Measurements from ENCODE around the gene SNAI3.

SNAI3 gene

DNA sequence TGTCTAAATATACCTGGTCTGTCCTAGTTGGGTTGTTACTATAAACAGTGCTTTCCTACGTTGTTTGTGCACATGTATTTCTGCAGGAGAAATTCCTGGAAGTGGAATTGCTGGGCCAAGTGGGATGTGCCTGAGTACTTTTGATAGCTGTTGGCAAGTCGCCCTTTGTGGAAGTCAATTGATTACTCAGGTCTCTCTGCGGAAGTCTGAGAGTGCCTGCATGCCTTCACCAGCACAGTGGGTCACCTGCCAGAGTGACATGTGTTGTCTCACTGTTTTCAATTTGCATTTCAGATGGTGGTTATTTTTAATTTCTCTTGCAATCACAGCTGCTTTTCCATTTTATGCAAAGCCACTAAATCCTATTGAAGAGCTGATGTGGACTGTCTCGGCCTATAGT lies 21.2 kb downstream of the SNAI3 start:
- ChIA-PET POLR2A (no interaction called here), CTCF (interaction anchor here (0.9 to 2.0 kb wide), 2 partner anchors 11 to 20 kb away, joined by 3 to 6 read pairs; no protein-coding TSS in a partner anchor)
- TF ChIP-seq, protein P1, sequence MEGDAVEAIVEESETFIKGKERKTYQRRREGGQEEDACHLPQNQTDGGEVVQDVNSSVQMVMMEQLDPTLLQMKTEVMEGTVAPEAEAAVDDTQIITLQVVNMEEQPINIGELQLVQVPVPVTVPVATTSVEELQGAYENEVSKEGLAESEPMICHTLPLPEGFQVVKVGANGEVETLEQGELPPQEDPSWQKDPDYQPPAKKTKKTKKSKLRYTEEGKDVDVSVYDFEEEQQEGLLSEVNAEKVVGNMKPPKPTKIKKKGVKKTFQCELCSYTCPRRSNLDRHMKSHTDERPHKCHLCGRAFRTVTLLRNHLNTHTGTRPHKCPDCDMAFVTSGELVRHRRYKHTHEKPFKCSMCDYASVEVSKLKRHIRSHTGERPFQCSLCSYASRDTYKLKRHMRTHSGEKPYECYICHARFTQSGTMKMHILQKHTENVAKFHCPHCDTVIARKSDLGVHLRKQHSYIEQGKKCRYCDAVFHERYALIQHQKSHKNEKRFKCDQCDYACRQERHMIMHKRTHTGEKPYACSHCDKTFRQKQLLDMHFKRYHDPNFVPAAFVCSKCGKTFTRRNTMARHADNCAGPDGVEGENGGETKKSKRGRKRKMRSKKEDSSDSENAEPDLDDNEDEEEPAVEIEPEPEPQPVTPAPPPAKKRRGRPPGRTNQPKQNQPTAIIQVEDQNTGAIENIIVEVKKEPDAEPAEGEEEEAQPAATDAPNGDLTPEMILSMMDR (IDR thresholded peaks at IDR 0.05; ENCODE audit: insufficient read depth, low read length, missing control alignments) = no peak
- H3K4me3 ChIP-seq (ENCODE audit: low read depth, low read length) = no peak overlapping the region
- DNase-seq (ENCODE audit: low read depth, low spot score) = no peak

DNA sequence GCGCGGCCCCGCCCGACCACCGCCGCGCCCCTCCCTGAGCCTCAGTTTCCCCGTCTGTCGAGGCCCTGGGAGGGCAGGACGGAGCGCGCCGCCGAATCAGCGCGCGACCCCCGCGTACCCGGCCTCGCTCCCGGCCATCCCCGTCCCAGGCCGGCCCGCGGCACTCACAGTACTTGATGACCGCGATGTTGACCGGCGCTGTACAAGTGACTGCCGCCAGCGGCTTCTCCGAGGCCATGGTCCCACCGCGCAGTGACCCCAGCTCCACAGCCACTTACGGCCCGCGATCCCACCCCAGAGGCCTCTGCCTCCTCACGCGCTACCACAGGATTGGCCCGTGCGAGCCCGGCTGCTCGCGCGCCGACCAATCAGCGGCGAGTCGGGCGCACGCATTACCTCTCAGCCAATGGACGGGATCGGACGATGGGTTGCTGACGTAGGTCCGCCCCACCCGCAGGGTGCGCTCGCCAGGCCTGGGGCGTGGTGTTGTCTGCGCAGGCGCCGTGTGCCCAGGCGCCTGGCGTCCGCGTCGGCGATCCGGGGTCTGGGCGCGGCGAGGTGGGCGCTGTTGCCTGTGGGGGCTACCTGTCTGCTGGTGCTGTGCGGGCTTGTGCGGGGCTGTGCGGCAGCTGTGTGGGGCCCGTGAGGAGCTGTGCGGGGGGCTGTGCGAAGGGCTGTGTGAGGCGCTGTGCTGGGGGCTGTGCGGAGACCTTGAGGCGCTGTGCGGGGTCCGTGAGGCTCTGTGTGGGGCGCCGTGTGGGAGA lies 23.3 kb downstream of the SNAI3 start, which contains the start of gene MVD:
MVD (minus strand) TSS at position 249 of the 764 bp plus-strand sequence; CDS start at position 238, 11 bp downstream.
- H3K4me3 ChIP-seq (ENCODE audit: low read depth, low read length) = peak within 1 kb of the TSS; percentile 98
- CTCF ChIA-PET = interaction anchor here (1.2 to 2.0 kb wide), 5 partner anchors 10 to 195 kb away, joined by 3 to 6 read pairs (median 3); no protein-coding TSS in a partner anchor
- TF ChIP-seq, protein P1 (IDR thresholded peaks at IDR 0.05; ENCODE audit: insufficient read depth, low read length, missing control alignments) = no peak
- POLR2A ChIA-PET = interaction anchor here (0.6 to 1.1 kb wide), 5 partner anchors 13 to 195 kb away, joined by 3 read pairs; no protein-coding TSS in a partner anchor
- peak; percentile 77 for DNase-seq (ENCODE audit: low read depth, low spot score)

DNA sequence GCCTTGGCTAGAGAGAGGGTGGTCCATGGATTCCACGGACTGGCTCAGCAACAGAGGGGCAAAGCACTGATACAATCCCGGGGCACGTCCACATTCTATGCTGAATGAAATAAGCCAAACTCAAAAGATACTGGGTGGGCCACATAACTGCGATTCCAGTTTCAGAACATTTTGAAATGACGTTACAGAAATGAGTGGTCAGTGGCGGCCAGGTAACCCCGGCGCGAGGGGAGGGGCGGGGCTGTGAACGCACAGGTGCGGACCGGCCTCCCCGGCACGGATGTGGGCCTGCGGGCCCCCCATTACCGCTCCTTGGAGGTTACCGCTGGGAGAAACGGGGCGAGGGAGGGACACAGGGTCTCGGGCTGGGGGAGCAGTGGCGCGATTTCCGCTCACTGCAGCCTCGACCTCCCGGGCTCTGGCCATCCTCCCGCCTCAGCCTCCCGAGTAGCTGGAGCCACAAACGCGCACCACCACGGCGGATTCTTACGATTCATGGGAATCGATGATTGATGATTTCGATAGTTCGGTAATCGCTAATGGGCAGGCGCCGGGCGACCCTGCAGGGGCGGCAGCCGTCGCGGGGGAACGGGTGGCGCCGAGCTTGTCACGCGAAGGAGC lies 24.0 kb downstream of the SNAI3 start:
- ChIA-PET POLR2A (interaction anchor here (0.6 to 1.1 kb wide), 5 partner anchors 12 to 195 kb away, joined by 3 read pairs; no protein-coding TSS in a partner anchor), CTCF (interaction anchor here (1.2 to 1.4 kb wide), 2 partner anchors 11 to 196 kb away, joined by 3 read pairs; no protein-coding TSS in a partner anchor)

DNA sequence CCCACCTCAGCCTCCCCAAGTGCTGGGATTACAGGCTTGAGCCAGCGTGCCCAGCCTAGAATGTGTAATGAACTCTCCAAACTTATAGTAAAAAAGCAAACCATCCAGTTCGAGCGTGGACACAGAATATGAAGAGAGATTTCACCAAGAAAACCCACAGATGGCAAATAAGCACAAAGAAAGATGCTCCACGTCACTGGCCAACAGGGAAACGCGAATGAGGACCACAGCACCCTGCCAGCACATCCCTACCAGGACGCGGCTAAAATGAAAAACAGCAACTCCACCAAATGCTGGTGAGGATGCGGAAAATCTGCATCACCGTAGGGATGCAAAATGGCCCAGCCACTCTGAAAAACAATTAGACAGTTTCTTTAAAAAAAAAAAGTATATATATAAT lies 24.8 kb downstream of the SNAI3 start:
- DNase-seq (ENCODE audit: low read depth, low spot score) = no peak
- POLR2A ChIA-PET = no interaction called here
- TF ChIP-seq, protein P1 (IDR thresholded peaks at IDR 0.05; ENCODE audit: insufficient read depth, low read length, missing control alignments) = no peak
- 0 out of 2 replicates have a peak overlapping the region, but pooled peaks have one; percentile 6 for H3K4me3 ChIP-seq (ENCODE audit: low read depth, low read length)
- CTCF ChIA-PET = no interaction called here

More for the DNA sequence above, 24.0 kb downstream of the SNAI3 start:
- DNase-seq (ENCODE audit: low read depth, low spot score) = no peak
- H3K4me3 ChIP-seq (ENCODE audit: low read depth, low read length) = peak overlapping the region; percentile 98
- TF ChIP-seq, protein P1 (IDR thresholded peaks at IDR 0.05; ENCODE audit: insufficient read depth, low read length, missing control alignments) = no peak

DNA sequence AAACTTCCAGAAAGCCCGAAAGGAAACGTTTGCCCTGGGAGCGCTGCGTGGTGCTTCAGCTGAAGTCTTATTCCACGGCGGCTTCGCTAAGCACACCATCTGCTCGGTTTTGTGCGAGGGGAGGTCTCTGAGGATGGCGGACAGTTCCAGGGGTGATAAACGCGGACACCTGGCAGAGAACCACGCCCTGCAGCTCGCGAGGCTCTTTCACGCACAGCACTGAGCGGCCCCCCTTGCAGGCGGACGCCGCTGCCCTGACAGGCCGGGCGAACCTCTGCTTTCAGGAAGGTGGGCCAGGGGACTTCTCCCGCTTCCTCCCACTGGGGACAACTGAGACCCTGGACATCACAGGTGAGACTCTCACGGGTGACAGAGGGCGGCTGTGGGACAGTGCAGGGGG lies 27.1 kb downstream of the SNAI3 start:
- CTCF ChIA-PET = no interaction called here
- POLR2A ChIA-PET = no interaction called here

More for the DNA sequence above, 27.1 kb downstream of the SNAI3 start:
- DNase-seq (ENCODE audit: low read depth, low spot score) = no peak
- H3K4me3 ChIP-seq (ENCODE audit: low read depth, low read length) = no peak overlapping the region
- TF ChIP-seq, protein P1 (IDR thresholded peaks at IDR 0.05; ENCODE audit: insufficient read depth, low read length, missing control alignments) = no peak

Measured in AG04449 (cell line).